Anterior cingulate cortex (tissue), 58 donors: ENCODE measurements around the gene DLX4.

Experiments used
- DNase-seq, 58 donors: peaks; one replicate each; lab custom pipeline; 2025; lab: John Stamatoyannopoulos, UW

The DLX4 gene

GRCh38 chr17:49967621-49968404 is 1.2 kb upstream of the DLX4 start:
- DNase-seq, result no peak

GRCh38 chr17:49968405-49969133 is 421 bp upstream of the DLX4 start:
- DNase-seq, result no peak

- DNase-seq, result no peak
Observed at GRCh38 chr17:49969795-49970389, 902 bp downstream of the DLX4 start.

DNA sequence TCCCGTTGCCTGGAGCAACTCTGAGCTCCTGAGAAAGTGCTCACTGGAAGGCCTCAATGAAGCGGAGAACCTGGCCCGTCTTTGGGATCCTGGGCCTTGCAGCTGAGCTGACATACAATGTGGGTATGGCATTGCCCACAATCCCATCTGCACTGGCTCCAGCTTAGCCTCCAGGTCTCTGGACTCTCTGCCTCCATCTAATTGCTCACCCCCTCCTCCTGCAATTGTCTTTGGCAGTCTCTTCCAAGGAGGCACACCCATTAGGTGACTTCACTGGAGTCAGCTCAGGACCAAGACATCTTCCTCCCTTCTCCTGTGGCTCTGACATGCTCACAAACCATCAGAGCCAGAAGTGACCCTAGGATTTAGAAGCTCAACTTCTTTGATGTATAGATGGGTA is 1.5 kb downstream of the DLX4 start:
- no peak for DNase-seq

GRCh38 chr17:49971199-49971847 is 2.3 kb downstream of the DLX4 start:
- no peak for DNase-seq

DNA sequence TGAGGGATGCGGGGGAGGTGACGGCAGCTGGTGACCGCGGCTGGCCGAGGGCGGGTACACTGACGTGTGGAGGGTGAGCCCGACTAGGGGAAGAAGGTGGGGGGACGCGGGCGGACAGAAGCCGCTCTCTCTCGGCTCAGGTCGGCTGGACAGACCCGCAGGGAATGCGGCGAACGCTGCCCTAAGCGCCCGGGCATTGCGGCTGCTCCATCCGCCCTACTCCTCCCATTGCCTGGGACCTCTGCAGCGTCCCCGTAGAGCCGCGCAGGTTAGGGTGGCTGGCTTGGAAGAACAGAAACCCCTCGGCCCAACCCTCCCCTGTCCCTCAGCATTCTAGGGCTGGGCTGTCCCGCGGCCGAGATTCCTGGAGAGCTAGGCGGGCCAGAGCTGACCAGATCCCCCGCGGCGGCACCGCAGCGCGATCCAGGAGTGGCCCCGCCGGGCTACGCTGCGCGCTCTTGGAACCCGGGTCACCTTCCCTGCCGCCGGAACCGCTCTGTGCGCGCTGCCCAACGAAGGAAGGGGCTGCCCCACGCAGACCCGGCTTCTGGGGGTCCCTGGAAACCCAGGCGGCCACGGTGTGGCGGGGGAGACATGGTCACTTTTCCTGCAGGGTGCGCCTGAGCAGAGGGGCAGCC is 3.0 kb downstream of the DLX4 start:
- no peak for DNase-seq

- DNase-seq, result no peak
Observed at GRCh38 chr17:49972486-49973270, 3.7 kb downstream of the DLX4 start.

DNA sequence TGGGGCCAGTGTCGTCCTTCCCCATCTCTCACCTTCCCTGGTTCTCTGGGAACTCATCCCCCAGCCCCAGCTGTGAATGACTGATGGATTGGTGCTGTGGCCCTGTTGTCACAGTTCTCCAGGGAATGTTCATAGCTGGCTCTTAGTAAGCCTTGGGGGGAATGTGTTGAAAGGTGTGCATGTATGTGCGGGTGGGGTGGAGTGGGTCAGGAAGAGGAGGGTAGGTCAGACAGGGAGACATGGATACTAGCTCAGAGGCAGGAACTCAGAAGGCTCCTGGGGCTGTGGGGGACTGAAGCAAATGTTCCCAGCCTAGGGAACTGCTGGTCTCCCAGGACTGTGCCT is 4.3 kb downstream of the DLX4 start:
- no peak for DNase-seq

- DNase-seq, result no peak
Observed at GRCh38 chr17:49975531-49975930, 6.5 kb downstream of the DLX4 start.

GRCh38 chr17:49976163-49976827 is 7.3 kb downstream of the DLX4 start:
- DNase-seq, result no peak

DNA sequence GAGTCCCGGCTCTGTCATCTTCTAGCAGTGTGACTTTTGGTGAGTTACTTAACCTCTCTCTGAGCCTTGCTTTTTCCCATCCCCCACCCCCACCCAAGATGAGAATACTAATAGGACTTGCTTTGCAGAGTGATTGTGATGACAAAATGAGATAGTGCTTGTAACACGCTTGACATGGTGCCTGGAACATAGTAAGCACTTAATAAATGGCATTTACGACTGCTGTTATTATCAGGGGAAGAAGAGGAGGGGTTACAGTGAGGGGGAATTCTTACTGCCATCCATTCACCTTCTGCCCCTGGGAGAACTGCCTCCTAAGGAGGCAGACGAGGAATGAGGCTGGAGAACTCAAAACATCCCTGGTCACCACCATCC is 7.8 kb downstream of the DLX4 start:
- no peak for DNase-seq

DNA sequence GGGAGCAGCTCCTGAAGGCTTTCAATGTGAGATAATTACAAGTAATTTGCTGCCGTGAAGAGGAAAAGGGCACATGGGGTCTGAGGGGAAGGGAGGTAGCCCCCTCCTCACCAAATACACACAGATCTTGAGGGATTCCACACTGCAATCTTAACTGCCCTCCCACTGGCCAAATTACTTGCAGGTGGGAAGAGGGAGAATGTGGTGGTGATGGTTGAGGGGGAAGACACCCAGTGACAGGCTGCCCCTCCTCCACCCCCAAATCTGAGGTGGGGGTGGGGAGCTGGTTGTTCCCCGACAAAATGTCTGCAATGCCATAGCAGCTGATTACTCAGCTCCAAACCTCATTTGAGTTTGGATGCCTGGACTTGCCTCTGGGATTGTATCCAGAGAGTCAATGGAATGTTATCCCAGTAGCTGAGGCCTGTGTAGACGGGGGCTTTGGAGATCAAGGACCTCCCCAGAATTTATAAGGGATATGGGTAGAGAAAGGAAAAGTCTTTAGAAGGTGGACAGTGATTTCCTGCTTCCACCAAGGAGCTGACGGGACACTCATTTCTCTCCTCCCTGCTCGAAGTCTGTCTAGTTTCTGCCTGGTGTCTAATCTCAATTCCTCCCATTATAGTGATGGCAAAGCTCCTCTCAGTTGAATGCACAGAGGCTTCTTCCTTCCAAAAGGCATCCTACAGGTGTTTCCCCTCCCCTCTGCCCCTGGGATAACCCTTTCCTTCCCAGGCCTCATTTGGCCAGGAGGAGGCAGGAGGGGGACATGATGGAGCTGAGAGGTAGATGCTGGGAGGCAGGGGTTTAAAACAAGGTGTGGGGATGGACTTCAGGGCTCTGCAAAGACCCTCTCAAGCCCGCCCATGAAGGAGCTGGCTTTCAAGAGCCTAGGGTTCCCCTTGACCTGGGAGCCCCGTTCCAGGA is 8.7 kb downstream of the DLX4 start:
- no peak for DNase-seq

DNA sequence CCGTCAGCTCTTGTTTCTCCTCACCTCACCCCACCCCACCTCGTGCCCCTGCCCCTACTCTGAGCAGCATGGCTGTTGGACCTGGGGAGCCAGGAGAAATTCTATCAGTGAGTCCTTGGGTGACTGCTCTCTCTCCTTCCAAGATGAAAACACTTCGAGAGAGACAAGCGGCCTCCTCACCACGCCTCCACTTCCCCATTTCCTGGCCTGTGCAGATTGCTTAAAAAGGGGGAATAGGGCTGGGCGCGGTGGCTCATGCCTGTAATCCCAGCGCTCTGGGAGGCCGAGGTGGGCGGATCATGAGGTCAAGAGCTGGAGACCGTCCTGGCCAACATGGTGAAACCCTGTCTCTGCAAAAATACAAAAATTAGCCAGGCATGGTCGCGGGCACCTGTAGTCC is 9.5 kb downstream of the DLX4 start:
- DNase-seq, result no peak

- DNase-seq, result no peak
Observed at GRCh38 chr17:49979748-49980479, 10.9 kb downstream of the DLX4 start.

GRCh38 chr17:49980703-49981197 is 11.8 kb downstream of the DLX4 start:
- no peak for DNase-seq

- DNase-seq, result no peak
Observed at GRCh38 chr17:49984283-49984682, 15.3 kb downstream of the DLX4 start.

DNA sequence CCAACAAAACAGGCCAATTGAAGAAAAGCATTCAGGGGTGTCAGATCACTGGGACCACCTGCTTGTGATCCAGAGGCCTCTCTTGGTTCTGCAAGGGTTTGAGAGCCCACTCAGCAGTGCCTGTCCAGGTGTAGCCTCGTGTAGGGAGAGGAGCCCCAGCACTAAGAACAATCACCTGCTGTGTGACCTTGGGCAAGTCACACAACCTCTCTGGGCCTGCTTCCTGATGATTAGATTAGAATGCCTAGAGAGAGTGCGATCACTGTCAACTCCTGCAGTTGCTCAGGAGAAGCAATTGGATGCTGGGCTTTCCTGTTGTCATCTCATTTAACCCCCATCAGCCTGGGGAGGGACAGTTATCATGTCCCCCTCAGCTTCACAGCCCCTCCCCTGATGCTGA is 15.8 kb downstream of the DLX4 start:
- DNase-seq, result no peak
